Measurements from ENCODE around the gene CADPS.

CADPS gene

DNA sequence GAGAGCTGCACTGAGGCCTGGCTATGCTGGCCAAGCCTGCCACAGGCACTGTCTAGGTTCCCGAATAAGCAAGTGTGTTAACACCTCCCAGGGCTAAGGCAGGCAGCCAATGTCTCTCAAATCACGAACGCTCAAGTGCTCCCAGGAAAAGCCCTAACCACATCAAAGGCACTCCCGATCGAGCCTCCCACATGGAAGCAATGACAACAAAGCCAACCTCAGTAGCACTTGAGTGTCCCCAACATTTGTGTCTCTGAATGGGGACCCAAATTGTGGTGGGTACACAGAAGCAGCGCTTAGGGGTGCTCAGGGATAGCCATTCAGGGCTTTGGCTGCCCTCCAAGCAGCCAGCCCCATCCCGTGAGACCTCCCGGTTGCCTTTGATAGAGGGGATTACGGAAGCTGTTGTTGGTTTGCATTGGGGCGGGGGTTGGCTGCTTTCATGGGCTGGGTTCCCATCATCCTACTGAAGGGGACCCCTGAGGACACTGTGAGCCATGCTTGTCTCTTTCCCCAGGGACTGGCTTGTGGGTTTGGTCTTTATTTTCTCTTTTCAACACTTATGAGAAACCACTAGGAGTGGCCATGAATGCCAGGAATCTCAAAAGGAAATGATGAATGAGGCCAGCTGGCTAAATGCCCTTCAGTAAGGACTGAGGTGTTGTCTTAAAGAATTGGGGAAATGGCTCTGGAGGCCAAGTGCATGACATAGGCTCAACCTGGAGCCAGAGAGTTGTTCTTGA is 267.8 kb downstream of the CADPS start:
- Histone ChIP-seq H3K4me1 (ENCODE audit: control insufficient read depth in 1 of 2, insufficient read depth in 2 of 2, low read length in 2 of 2) (no peaks in the 10 kb centered on the region), H3K4me3 (ENCODE audit: low read depth in 1 of 2, low read length in 2 of 2) (no peak overlapping the region), H3K36me3 (ENCODE audit: control insufficient read depth in 1 of 2, insufficient read depth in 2 of 2, low read length in 2 of 2) (no peaks in the 10 kb centered on the region), H3K27ac (ENCODE audit: low read depth, low read length) (no peak overlapping the region), H3K27me3 (ENCODE audit: control insufficient read depth in 1 of 2, insufficient read depth in 2 of 2, low read length in 2 of 2) (no peaks in the 10 kb centered on the region), H3K9me3 (ENCODE audit: control insufficient read depth in 1 of 2, low read length in 2 of 2) (no peaks in the 10 kb centered on the region), H3K9ac (ENCODE audit: low read depth in 1 of 2, low read length in 2 of 2) (no peak overlapping the region)

DNA sequence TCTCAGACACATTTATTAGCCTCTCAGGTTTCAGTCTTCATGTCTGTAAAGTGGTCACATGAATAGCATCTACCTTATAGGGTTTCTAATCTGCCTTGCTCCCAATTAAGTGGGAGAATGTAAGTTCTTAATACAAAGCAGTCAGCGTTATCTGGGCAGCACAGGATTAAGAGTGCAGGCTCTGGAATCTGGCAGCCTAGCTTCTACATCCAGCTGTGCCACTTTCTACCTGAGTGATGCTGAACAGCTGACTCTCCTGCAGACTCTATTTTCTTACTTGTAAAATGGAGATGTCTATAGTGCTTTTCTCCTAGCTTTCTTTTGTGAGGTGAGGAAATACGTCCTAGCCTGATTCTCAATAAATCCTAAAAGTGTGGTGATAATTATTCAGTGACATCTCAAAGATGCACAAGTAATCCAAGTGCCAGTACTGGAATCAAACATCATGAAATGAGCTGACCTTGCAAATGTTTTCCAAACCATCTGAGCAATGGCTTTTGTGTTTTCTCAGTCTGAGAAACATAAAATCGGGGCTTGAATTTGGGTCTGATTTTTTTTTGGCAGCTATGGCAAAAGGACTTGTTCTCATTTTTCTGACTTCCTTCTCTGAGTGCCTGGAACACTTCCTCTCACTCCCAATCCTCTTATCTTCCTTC is 269.7 kb downstream of the CADPS start:
- no peaks in the 10 kb centered on the region for H3K36me3 ChIP-seq (ENCODE audit: control insufficient read depth in 1 of 2, insufficient read depth in 2 of 2, low read length in 2 of 2)
- H3K4me1 ChIP-seq (ENCODE audit: control insufficient read depth in 1 of 2, insufficient read depth in 2 of 2, low read length in 2 of 2): no peaks in the 10 kb centered on the region
- no peaks in the 10 kb centered on the region for H3K9me3 ChIP-seq (ENCODE audit: control insufficient read depth in 1 of 2, low read length in 2 of 2)
- H3K27me3 ChIP-seq (ENCODE audit: control insufficient read depth in 1 of 2, insufficient read depth in 2 of 2, low read length in 2 of 2): no peaks in the 10 kb centered on the region
- H3K9ac ChIP-seq (ENCODE audit: low read depth in 1 of 2, low read length in 2 of 2): no peak overlapping the region
- H3K27ac ChIP-seq (ENCODE audit: low read depth, low read length): no peak overlapping the region
- no peak overlapping the region for H3K4me3 ChIP-seq (ENCODE audit: low read depth in 1 of 2, low read length in 2 of 2)

GRCh38 chr3:62604751-62605351 is 270.4 kb downstream of the CADPS start:
- H3K36me3 ChIP-seq (ENCODE audit: control insufficient read depth in 1 of 2, insufficient read depth in 2 of 2, low read length in 2 of 2): no peaks in the 10 kb centered on the region
- H3K9me3 ChIP-seq (ENCODE audit: control insufficient read depth in 1 of 2, low read length in 2 of 2): no peaks in the 10 kb centered on the region
- no peaks in the 10 kb centered on the region for H3K27me3 ChIP-seq (ENCODE audit: control insufficient read depth in 1 of 2, insufficient read depth in 2 of 2, low read length in 2 of 2)
- H3K4me3 ChIP-seq (ENCODE audit: low read depth in 1 of 2, low read length in 2 of 2): no peak overlapping the region
- no peak overlapping the region for H3K9ac ChIP-seq (ENCODE audit: low read depth in 1 of 2, low read length in 2 of 2)
- H3K27ac ChIP-seq (ENCODE audit: low read depth, low read length): no peak overlapping the region
- H3K4me1 ChIP-seq (ENCODE audit: control insufficient read depth in 1 of 2, insufficient read depth in 2 of 2, low read length in 2 of 2): no peaks in the 10 kb centered on the region

GRCh38 chr3:62604298-62604697 is 270.9 kb downstream of the CADPS start:
- Histone ChIP-seq H3K27ac (ENCODE audit: low read depth, low read length) (no peak overlapping the region), H3K4me3 (ENCODE audit: low read depth in 1 of 2, low read length in 2 of 2) (no peak overlapping the region), H3K27me3 (ENCODE audit: control insufficient read depth in 1 of 2, insufficient read depth in 2 of 2, low read length in 2 of 2) (no peaks in the 10 kb centered on the region), H3K36me3 (ENCODE audit: control insufficient read depth in 1 of 2, insufficient read depth in 2 of 2, low read length in 2 of 2) (no peaks in the 10 kb centered on the region), H3K4me1 (ENCODE audit: control insufficient read depth in 1 of 2, insufficient read depth in 2 of 2, low read length in 2 of 2) (no peaks in the 10 kb centered on the region), H3K9ac (ENCODE audit: low read depth in 1 of 2, low read length in 2 of 2) (no peak overlapping the region), H3K9me3 (ENCODE audit: control insufficient read depth in 1 of 2, low read length in 2 of 2) (no peaks in the 10 kb centered on the region)

DNA sequence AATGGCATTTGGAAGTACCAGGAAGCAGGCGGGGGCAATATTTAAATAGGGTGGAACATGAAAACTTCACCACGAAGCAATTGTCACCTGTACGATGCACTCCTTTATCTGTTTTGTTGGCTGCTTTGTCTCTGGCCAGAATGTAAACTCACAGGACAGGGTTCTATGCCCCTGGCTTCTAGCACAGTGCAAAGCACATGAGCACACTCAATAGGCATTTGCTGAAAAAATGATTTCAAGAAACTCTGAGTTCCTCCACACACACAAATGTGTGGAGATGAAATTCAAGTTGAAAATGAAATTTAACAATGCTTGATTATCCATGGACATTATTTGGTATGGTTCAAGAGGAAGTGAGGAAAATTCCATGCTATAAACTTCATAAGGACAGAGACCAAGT is 272.2 kb downstream of the CADPS start:
- Histone ChIP-seq H3K4me3 (ENCODE audit: low read depth in 1 of 2, low read length in 2 of 2) (no peak overlapping the region), H3K27me3 (ENCODE audit: control insufficient read depth in 1 of 2, insufficient read depth in 2 of 2, low read length in 2 of 2) (no peaks in the 10 kb centered on the region), H3K27ac (ENCODE audit: low read depth, low read length) (no peak overlapping the region), H3K9ac (ENCODE audit: low read depth in 1 of 2, low read length in 2 of 2) (no peak overlapping the region), H3K9me3 (ENCODE audit: control insufficient read depth in 1 of 2, low read length in 2 of 2) (no peaks in the 10 kb centered on the region), H3K4me1 (ENCODE audit: control insufficient read depth in 1 of 2, insufficient read depth in 2 of 2, low read length in 2 of 2) (no peaks in the 10 kb centered on the region), H3K36me3 (ENCODE audit: control insufficient read depth in 1 of 2, insufficient read depth in 2 of 2, low read length in 2 of 2) (no peaks in the 10 kb centered on the region)

GRCh38 chr3:62602129-62602770 is 273.0 kb downstream of the CADPS start:
- Histone ChIP-seq H3K9me3 (ENCODE audit: control insufficient read depth in 1 of 2, low read length in 2 of 2) (no peaks in the 10 kb centered on the region), H3K27me3 (ENCODE audit: control insufficient read depth in 1 of 2, insufficient read depth in 2 of 2, low read length in 2 of 2) (no peaks in the 10 kb centered on the region), H3K27ac (ENCODE audit: low read depth, low read length) (no peak overlapping the region), H3K9ac (ENCODE audit: low read depth in 1 of 2, low read length in 2 of 2) (no peak overlapping the region), H3K4me1 (ENCODE audit: control insufficient read depth in 1 of 2, insufficient read depth in 2 of 2, low read length in 2 of 2) (no peaks in the 10 kb centered on the region), H3K36me3 (ENCODE audit: control insufficient read depth in 1 of 2, insufficient read depth in 2 of 2, low read length in 2 of 2) (no peaks in the 10 kb centered on the region), H3K4me3 (ENCODE audit: low read depth in 1 of 2, low read length in 2 of 2) (no peak overlapping the region)

DNA sequence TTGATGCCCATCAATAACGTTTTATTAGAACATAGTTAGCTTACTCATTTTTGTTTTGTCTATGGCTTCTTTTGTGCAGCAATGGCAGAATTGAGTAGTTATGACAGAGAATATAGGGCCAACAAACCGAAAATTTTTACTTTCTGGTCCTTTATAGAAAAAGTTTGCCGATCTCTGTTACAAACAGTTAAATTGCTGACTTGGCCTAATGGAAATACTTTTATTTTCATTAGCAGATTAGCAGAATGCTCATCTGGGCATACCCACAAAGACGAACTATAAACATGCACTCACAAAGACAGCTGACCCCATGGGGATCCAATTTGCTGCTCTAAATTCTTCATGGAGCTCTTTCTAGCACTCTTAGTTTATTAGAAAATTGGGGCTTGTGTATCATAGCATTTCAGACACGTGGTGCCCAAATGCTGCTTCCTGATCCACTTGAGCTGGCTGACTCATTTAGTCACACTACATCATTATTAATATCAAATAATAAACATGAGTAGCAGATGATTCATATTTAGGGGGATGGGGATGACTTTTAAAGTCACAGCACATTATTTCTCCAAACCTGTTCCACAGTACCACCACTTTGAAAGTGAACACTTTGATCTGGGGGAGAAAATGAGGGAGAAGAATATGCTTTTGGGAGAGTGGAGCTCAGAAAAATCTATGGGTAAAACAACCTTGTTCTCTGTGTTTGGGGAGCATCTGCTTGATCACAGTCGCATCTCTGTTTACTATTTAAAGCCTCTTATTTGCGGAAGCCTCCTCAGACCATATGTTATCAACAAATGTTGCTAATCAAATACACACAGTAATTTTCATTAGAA is 273.8 kb downstream of the CADPS start:
- no peaks in the 10 kb centered on the region for H3K27me3 ChIP-seq (ENCODE audit: control insufficient read depth in 1 of 2, insufficient read depth in 2 of 2, low read length in 2 of 2)
- no peaks in the 10 kb centered on the region for H3K4me1 ChIP-seq (ENCODE audit: control insufficient read depth in 1 of 2, insufficient read depth in 2 of 2, low read length in 2 of 2)
- H3K36me3 ChIP-seq (ENCODE audit: control insufficient read depth in 1 of 2, insufficient read depth in 2 of 2, low read length in 2 of 2): no peaks in the 10 kb centered on the region
- no peaks in the 10 kb centered on the region for H3K9me3 ChIP-seq (ENCODE audit: control insufficient read depth in 1 of 2, low read length in 2 of 2)
- no peak overlapping the region for H3K27ac ChIP-seq (ENCODE audit: low read depth, low read length)
- no peak overlapping the region for H3K4me3 ChIP-seq (ENCODE audit: low read depth in 1 of 2, low read length in 2 of 2)
- H3K9ac ChIP-seq (ENCODE audit: low read depth in 1 of 2, low read length in 2 of 2): no peak overlapping the region

GRCh38 chr3:62600033-62600432 is 275.2 kb downstream of the CADPS start:
- H3K9me3 ChIP-seq (ENCODE audit: control insufficient read depth in 1 of 2, low read length in 2 of 2): no peaks in the 10 kb centered on the region
- H3K36me3 ChIP-seq (ENCODE audit: control insufficient read depth in 1 of 2, insufficient read depth in 2 of 2, low read length in 2 of 2): no peaks in the 10 kb centered on the region
- no peak overlapping the region for H3K9ac ChIP-seq (ENCODE audit: low read depth in 1 of 2, low read length in 2 of 2)
- H3K4me1 ChIP-seq (ENCODE audit: control insufficient read depth in 1 of 2, insufficient read depth in 2 of 2, low read length in 2 of 2): no peaks in the 10 kb centered on the region
- no peaks in the 10 kb centered on the region for H3K27me3 ChIP-seq (ENCODE audit: control insufficient read depth in 1 of 2, insufficient read depth in 2 of 2, low read length in 2 of 2)
- H3K27ac ChIP-seq (ENCODE audit: low read depth, low read length): no peak overlapping the region
- H3K4me3 ChIP-seq (ENCODE audit: low read depth in 1 of 2, low read length in 2 of 2): no peak overlapping the region

- H3K27ac ChIP-seq (ENCODE audit: low read depth, low read length): no peak overlapping the region
- H3K4me3 ChIP-seq (ENCODE audit: low read depth in 1 of 2, low read length in 2 of 2): no peak overlapping the region
- H3K4me1 ChIP-seq (ENCODE audit: control insufficient read depth in 1 of 2, insufficient read depth in 2 of 2, low read length in 2 of 2): no peaks in the 10 kb centered on the region
- H3K9me3 ChIP-seq (ENCODE audit: control insufficient read depth in 1 of 2, low read length in 2 of 2): no peaks in the 10 kb centered on the region
- H3K27me3 ChIP-seq (ENCODE audit: control insufficient read depth in 1 of 2, insufficient read depth in 2 of 2, low read length in 2 of 2): no peaks in the 10 kb centered on the region
- H3K36me3 ChIP-seq (ENCODE audit: control insufficient read depth in 1 of 2, insufficient read depth in 2 of 2, low read length in 2 of 2): no peaks in the 10 kb centered on the region
- no peak overlapping the region for H3K9ac ChIP-seq (ENCODE audit: low read depth in 1 of 2, low read length in 2 of 2)
Observed at GRCh38 chr3:62597491-62597890, 277.7 kb downstream of the CADPS start.

Measured in duodenal mucosa (tissue), 2 donors.